ENCODE measurements around the gene GOLPH3L.
"Not testable (repeated sequence)": the region's sequence is repeated elsewhere in the genome, so short reads cannot be mapped to it uniquely, and the experiment has no call there.

GOLPH3L gene

DNA sequence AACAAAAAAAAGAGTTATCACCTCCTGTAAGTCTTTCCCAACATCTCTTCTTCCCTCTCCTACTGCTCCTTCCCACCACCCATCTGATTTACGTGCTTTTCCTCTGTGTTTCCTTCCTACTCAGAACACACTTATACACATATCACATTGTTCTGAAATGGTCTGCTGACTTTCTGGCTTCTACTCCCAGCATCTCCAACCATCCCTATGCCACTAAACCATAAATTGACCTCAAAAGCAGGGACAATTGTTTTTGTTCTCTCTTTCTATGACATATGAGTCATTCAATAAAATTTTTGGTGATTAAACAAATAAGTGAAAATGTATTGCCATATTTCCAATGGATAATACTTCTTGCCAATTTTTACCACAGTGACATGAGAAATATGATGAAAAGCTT, 8.2 kb downstream of the GOLPH3L start:
- Mint-ChIP-seq H3K36me3 (ENCODE audit: low read depth) (peaks cover 37% of the 10 kb centered on the region), H3K4me3 (no peak overlapping the region), H3K27ac (no peak overlapping the region), H3K27me3 (ENCODE audit: low read depth) (no peaks in the 10 kb centered on the region), H3K9me3 (no peaks in the 10 kb centered on the region), H3K4me1 (ENCODE audit: low read depth) (peaks cover 10% of the 10 kb centered on the region)
- no peak for DNase-seq (ENCODE audit: low spot score)

DNA sequence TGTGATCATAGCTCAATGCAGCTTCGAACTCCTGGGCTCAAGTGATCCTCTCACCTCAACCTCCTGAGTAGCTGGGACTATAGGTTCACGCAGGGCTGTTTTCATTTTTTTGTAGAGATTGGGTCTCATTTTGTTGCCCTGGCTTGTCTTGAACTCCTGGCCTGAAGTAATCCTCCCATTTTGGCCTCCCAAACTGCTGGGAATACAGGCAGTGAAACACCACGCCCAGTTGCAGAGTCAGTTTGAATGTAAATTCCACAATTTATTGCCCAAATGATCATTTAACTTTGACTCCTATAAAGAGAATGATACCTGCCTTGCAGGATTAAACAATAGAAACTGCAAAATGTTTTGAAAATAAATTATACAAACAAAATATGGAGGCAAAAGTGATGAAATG, 10.7 kb downstream of the GOLPH3L start:
- H3K4me3 Mint-ChIP-seq: no peak overlapping the region
- peaks cover 28% of the 10 kb centered on the region for H3K36me3 Mint-ChIP-seq (ENCODE audit: low read depth)
- no peak for DNase-seq (ENCODE audit: low spot score)
- peaks cover 5% of the 10 kb centered on the region for H3K4me1 Mint-ChIP-seq (ENCODE audit: low read depth)
- no peaks in the 10 kb centered on the region for H3K9me3 Mint-ChIP-seq
- H3K27me3 Mint-ChIP-seq (ENCODE audit: low read depth): no peaks in the 10 kb centered on the region
- no peak overlapping the region for H3K27ac Mint-ChIP-seq

- Mint-ChIP-seq H3K9me3 (no peaks in the 10 kb centered on the region), H3K4me1 (ENCODE audit: low read depth) (peaks cover 5% of the 10 kb centered on the region), H3K4me3 (no peak overlapping the region), H3K36me3 (ENCODE audit: low read depth) (peaks cover 25% of the 10 kb centered on the region), H3K27me3 (ENCODE audit: low read depth) (no peaks in the 10 kb centered on the region), H3K27ac (no peak overlapping the region)
- DNase-seq (ENCODE audit: low spot score): no peak
Observed at GRCh38 chr1:150683914-150684313, 13.0 kb downstream of the GOLPH3L start.

GRCh38 chr1:150678988-150679387, 18.0 kb downstream of the GOLPH3L start:
- Mint-ChIP-seq H3K4me3 (no peak overlapping the region), H3K27me3 (ENCODE audit: low read depth) (no peaks in the 10 kb centered on the region), H3K4me1 (ENCODE audit: low read depth) (peaks cover 12% of the 10 kb centered on the region), H3K9me3 (no peaks in the 10 kb centered on the region), H3K36me3 (ENCODE audit: low read depth) (peaks cover 17% of the 10 kb centered on the region), H3K27ac (no peak overlapping the region)
- DNase-seq (ENCODE audit: low spot score): no peak

DNA sequence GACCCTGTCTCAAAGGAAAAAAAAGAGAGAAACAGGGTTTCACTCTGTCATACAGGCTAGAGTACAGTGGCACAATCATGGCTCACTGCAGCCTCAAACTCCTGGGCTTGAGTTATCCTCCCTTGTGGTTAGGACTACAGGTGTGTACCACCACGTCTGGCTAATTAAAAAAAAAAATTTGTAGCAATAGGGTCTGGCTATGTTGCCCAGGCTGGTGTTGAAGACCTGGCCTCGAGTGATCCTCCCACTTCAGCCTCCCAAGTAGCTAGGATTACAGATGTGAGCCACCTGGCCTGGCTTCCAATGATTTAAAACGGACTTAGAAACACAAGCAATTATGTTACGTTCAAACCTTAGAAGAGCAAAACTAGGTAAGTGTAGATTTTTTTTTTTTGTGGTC, 22.1 kb downstream of the GOLPH3L start:
- H3K4me3 Mint-ChIP-seq: no peak overlapping the region
- no peaks in the 10 kb centered on the region for H3K9me3 Mint-ChIP-seq
- DNase-seq (ENCODE audit: low spot score): no peak
- H3K27me3 Mint-ChIP-seq (ENCODE audit: low read depth): no peaks in the 10 kb centered on the region
- H3K27ac Mint-ChIP-seq: no peak overlapping the region
- peaks cover 9% of the 10 kb centered on the region for H3K4me1 Mint-ChIP-seq (ENCODE audit: low read depth)
- peaks cover 6% of the 10 kb centered on the region for H3K36me3 Mint-ChIP-seq (ENCODE audit: low read depth)

- no peaks in the 10 kb centered on the region for H3K27me3 Mint-ChIP-seq (ENCODE audit: low read depth)
- H3K4me1 Mint-ChIP-seq (ENCODE audit: low read depth): peaks cover 4% of the 10 kb centered on the region
- H3K9me3 Mint-ChIP-seq: no peaks in the 10 kb centered on the region
- no peak overlapping the region for H3K4me3 Mint-ChIP-seq
- peaks cover 24% of the 10 kb centered on the region for H3K36me3 Mint-ChIP-seq (ENCODE audit: low read depth)
- no peak overlapping the region for H3K27ac Mint-ChIP-seq
- DNase-seq (ENCODE audit: low spot score): no peak
Observed at GRCh38 chr1:150663321-150663720, 33.6 kb downstream of the GOLPH3L start.

DNA sequence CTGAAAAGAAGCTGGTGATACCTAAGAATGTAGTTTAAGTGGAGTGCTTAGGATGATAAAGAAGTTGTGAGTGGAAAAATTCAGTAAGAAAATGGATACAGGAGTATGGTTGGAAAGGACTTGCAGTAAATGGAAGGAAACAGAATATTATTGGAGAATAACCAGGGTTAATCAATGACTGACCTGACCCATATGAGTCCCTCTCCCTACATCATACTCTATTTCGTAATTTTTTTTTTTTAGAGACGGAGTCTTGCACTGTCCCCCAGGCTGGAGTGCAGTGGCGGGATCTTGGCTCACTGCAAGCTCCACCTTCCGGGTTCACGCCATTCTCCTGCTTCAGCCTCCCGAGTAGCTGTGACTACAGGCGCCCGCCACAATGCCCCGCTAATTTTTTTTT, 34.1 kb downstream of the GOLPH3L start:
- H3K36me3 Mint-ChIP-seq (ENCODE audit: low read depth): peaks cover 27% of the 10 kb centered on the region
- H3K27ac Mint-ChIP-seq: no peak overlapping the region

DNA sequence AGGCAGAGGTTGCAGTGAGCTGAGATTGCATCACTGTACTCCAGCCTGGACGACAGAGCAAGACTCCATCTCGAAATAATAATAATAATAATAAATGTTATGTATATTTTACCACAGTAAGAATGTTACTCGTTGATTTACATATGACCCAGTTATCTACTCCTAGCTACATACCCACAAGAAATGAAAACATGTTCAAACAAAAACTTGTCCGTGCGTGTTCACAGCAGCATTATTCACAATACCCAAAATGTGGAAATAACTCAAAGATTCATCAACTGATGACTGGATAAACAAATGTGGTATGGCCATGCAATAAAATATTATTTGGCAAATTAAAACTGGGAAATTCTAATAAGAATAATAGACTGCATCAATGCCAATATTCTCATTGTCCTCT, 35.8 kb downstream of the GOLPH3L start:
- Mint-ChIP-seq H3K4me1 (ENCODE audit: low read depth) (peaks cover 4% of the 10 kb centered on the region), H3K36me3 (ENCODE audit: low read depth) (peaks cover 27% of the 10 kb centered on the region), H3K27ac (no peak overlapping the region), H3K9me3 (no peaks in the 10 kb centered on the region), H3K27me3 (ENCODE audit: low read depth) (no peaks in the 10 kb centered on the region), H3K4me3 (no peak overlapping the region)
- DNase-seq (ENCODE audit: low spot score): no peak

More for the DNA sequence above, 34.1 kb downstream of the GOLPH3L start:
- H3K9me3 Mint-ChIP-seq: no peaks in the 10 kb centered on the region
- peaks cover 4% of the 10 kb centered on the region for H3K4me1 Mint-ChIP-seq (ENCODE audit: low read depth)
- H3K27me3 Mint-ChIP-seq (ENCODE audit: low read depth): no peaks in the 10 kb centered on the region
- no peak overlapping the region for H3K4me3 Mint-ChIP-seq
- no peak for DNase-seq (ENCODE audit: low spot score)

GRCh38 chr1:150660584-150660983, 36.4 kb downstream of the GOLPH3L start:
- peaks cover 3% of the 10 kb centered on the region for H3K4me1 Mint-ChIP-seq (ENCODE audit: low read depth)
- peaks cover 27% of the 10 kb centered on the region for H3K36me3 Mint-ChIP-seq (ENCODE audit: low read depth)
- no peaks in the 10 kb centered on the region for H3K9me3 Mint-ChIP-seq
- no peak overlapping the region for H3K4me3 Mint-ChIP-seq
- no peaks in the 10 kb centered on the region for H3K27me3 Mint-ChIP-seq (ENCODE audit: low read depth)
- DNase-seq (ENCODE audit: low spot score): no peak
- H3K27ac Mint-ChIP-seq: no peak overlapping the region

DNA sequence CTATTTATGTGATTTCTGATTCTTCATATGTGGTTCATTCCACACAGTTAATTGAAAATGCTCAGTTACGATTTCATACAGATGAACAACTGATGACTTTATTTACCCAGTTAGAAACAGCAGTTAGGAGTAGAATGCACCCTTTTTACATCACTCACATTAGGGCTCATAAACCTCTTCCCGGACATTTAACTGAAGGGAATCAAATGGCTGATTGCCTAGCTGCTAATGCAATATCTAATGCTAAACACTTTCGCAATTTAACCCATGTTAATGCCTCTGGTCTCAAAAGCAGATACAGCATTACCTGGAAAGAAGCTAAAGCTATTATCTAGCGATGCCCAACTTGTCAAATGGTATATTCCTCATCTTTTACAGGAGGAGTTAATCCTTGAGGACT, 39.9 kb downstream of the GOLPH3L start:
- DNase-seq (ENCODE audit: low spot score); H3K27ac Mint-ChIP-seq; H3K4me3 Mint-ChIP-seq; H3K27me3 Mint-ChIP-seq (ENCODE audit: low read depth); H3K4me1 Mint-ChIP-seq (ENCODE audit: low read depth); H3K9me3 Mint-ChIP-seq: not testable (repeated sequence)
- H3K36me3 Mint-ChIP-seq (ENCODE audit: low read depth): peaks cover 20% of the 10 kb centered on the region

DNA sequence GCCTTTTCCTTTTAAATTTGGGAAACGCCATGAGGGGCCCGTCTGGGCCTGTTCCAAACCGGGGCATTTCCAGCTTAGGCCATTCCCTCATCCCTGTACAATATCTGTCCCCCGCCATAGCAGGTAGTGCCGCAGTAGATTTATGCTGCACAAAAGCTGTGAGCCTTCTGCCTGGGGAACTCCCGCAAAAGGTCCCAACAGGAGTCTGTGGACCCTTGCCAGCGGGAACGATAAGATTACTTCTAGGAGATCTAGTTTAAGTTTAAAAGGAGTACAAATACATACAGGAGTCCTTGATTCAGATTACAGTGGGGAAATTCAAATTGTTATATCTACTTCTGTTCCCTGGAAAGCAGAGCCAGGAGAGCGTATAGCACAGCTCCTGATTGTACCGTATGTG, 42.3 kb downstream of the GOLPH3L start:
- peaks cover 11% of the 10 kb centered on the region for H3K36me3 Mint-ChIP-seq (ENCODE audit: low read depth)
- DNase-seq (ENCODE audit: low spot score); H3K9me3 Mint-ChIP-seq: not testable (repeated sequence)

DNA sequence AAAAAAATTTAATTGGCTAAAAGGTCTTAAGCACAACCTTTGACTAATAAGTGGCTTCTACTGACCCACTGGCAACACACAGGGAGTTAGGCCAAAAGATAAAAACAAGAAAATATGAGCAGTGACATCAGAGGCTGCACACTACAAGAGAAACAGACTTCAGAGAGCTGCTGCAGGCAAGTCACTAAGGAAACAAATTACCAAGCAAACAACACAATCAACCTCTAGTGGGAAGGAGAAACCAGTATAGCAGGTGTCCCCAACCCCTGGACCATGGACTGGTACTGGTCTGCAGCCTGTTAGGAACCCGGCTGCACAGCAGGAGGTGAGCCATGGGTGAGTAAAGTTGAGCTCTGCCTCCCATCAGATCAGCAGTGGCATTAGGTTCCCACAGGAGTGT, 46.8 kb downstream of the GOLPH3L start:
- Mint-ChIP-seq H3K36me3 (ENCODE audit: low read depth) (peaks cover 21% of the 10 kb centered on the region), H3K9me3 (no peaks in the 10 kb centered on the region), H3K27me3 (ENCODE audit: low read depth) (no peaks in the 10 kb centered on the region), H3K4me3 (no peak overlapping the region), H3K4me1 (ENCODE audit: low read depth) (peaks cover 2% of the 10 kb centered on the region), H3K27ac (no peak overlapping the region)
- no peak for DNase-seq (ENCODE audit: low spot score)

More for the DNA sequence above, 42.3 kb downstream of the GOLPH3L start:
- not testable (repeated sequence) for H3K4me3 Mint-ChIP-seq; H3K4me1 Mint-ChIP-seq (ENCODE audit: low read depth); H3K27ac Mint-ChIP-seq; H3K27me3 Mint-ChIP-seq (ENCODE audit: low read depth)

- H3K36me3 Mint-ChIP-seq (ENCODE audit: low read depth): peaks cover 21% of the 10 kb centered on the region
- H3K27ac Mint-ChIP-seq: no peak overlapping the region
- no peak for DNase-seq (ENCODE audit: low spot score)
- no peaks in the 10 kb centered on the region for H3K27me3 Mint-ChIP-seq (ENCODE audit: low read depth)
- H3K4me1 Mint-ChIP-seq (ENCODE audit: low read depth): peaks cover 2% of the 10 kb centered on the region
- no peak overlapping the region for H3K4me3 Mint-ChIP-seq
- H3K9me3 Mint-ChIP-seq: no peaks in the 10 kb centered on the region
Observed at GRCh38 chr1:150649441-150650075, 47.4 kb downstream of the GOLPH3L start.

DNA sequence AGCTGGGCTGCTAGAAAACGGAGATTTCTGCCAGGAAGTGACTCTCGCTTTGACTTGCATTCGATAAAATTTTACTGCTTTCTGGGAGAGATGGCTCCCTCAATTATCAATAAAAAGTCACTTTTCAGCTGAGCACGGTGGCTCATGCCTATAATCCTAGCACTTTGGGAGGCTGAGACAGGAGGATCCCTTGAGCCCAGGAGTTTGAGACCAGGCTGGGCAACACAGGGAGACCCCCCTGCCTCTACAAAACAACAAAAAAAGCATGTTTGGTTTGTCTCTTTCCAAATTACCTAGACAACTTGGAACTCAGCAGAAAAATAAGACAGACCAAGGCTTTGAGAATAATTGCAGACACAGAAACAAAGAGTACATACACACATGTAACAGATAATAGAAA, 54.7 kb downstream of the GOLPH3L start:
- Mint-ChIP-seq H3K36me3 (ENCODE audit: low read depth) (peaks cover 7% of the 10 kb centered on the region), H3K27ac (no peak overlapping the region), H3K4me1 (ENCODE audit: low read depth) (no peaks in the 10 kb centered on the region), H3K4me3 (no peak overlapping the region), H3K9me3 (no peaks in the 10 kb centered on the region), H3K27me3 (ENCODE audit: low read depth) (no peaks in the 10 kb centered on the region)
- no peak for DNase-seq (ENCODE audit: low spot score)

DNA sequence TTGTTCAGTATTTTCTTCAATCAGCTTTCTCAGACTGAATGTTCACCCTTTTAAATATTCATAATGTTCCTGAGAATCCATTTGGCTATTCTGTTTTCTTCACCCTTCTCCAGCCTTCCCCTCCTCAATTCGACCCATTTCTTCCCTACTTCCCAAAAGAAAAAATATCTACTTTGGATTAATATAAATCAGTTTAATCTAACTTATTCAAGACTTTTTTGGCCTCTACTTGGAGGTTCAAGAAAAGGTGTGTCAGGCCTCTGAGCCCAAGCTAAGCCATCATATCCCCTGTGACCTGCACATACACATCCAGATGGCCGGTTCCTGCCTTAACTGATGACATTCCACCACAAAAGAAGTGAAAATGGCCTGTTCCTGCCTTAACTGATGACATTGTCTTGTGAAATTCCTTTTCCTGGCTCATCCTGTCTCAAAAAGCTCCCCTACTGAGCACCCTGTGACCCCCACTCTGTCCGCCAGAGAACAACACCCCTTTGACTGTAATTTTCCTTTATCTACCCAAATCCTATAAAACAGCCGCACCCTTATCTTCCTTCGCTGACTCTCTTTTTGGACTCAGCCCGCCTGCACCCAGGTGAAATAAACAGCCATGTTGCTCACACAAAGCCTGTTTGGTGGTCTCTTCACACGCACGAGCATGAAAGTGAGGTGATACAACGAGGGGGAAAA, 55.7 kb downstream of the GOLPH3L start:
- H3K4me3 Mint-ChIP-seq; H3K4me1 Mint-ChIP-seq (ENCODE audit: low read depth); DNase-seq (ENCODE audit: low spot score); H3K27ac Mint-ChIP-seq; H3K27me3 Mint-ChIP-seq (ENCODE audit: low read depth); H3K9me3 Mint-ChIP-seq; H3K36me3 Mint-ChIP-seq (ENCODE audit: low read depth): not testable (repeated sequence)
